ENCODE results near the gene ZFP36L1.
A peak's percentile ranks its signal among the peaks of the same experiment; 100 is the strongest.

The ZFP36L1 gene

GRCh38 chr14:68810173-68811153 lies 17.6 kb upstream of the ZFP36L1 start:
- TF ChIP-seq ZNF274 (IDR thresholded peaks at IDR 0.05; ENCODE audit: low read depth, low read length): no peak
- H3K4me3 ChIP-seq (ENCODE audit: low read length): no peak overlapping the region

GRCh38 chr14:68809524-68809923 lies 16.7 kb upstream of the ZFP36L1 start:
- TF ChIP-seq ZNF274 (IDR thresholded peaks at IDR 0.05; ENCODE audit: low read depth, low read length): no peak
- H3K4me3 ChIP-seq (ENCODE audit: low read length): no peak overlapping the region

- TF ChIP-seq ZNF274 (IDR thresholded peaks at IDR 0.05; ENCODE audit: low read depth, low read length): no peak
- no peak overlapping the region for H3K4me3 ChIP-seq (ENCODE audit: low read length)
These were observed 16.0 kb upstream of the ZFP36L1 start for GRCh38 chr14:68808696-68809480.

- no peak for TF ChIP-seq ZNF274 (IDR thresholded peaks at IDR 0.05; ENCODE audit: low read depth, low read length)
- no peak overlapping the region for H3K4me3 ChIP-seq (ENCODE audit: low read length)
These were observed 15.1 kb upstream of the ZFP36L1 start for GRCh38 chr14:68807987-68808386.

GRCh38 chr14:68807148-68807600 lies 14.3 kb upstream of the ZFP36L1 start:
- TF ChIP-seq ZNF274 (IDR thresholded peaks at IDR 0.05; ENCODE audit: low read depth, low read length): no peak
- H3K4me3 ChIP-seq (ENCODE audit: low read length): no peak overlapping the region

- no peak overlapping the region for H3K4me3 ChIP-seq (ENCODE audit: low read length)
- TF ChIP-seq ZNF274 (IDR thresholded peaks at IDR 0.05; ENCODE audit: low read depth, low read length): no peak
These were observed 13.8 kb upstream of the ZFP36L1 start for GRCh38 chr14:68806526-68807147.

- no peak overlapping the region for H3K4me3 ChIP-seq (ENCODE audit: low read length)
- no peak for TF ChIP-seq ZNF274 (IDR thresholded peaks at IDR 0.05; ENCODE audit: low read depth, low read length)
These were observed 12.5 kb upstream of the ZFP36L1 start for GRCh38 chr14:68805414-68805813.

- TF ChIP-seq ZNF274 (IDR thresholded peaks at IDR 0.05; ENCODE audit: low read depth, low read length): no peak
- no peak overlapping the region for H3K4me3 ChIP-seq (ENCODE audit: low read length)
These were observed 8.8 kb upstream of the ZFP36L1 start for GRCh38 chr14:68801631-68802030.

- no peak overlapping the region for H3K4me3 ChIP-seq (ENCODE audit: low read length)
These were observed 8.1 kb upstream of the ZFP36L1 start for GRCh38 chr14:68800953-68801352.

GRCh38 chr14:68800390-68800789 lies 7.5 kb upstream of the ZFP36L1 start:
- no peak overlapping the region for H3K4me3 ChIP-seq (ENCODE audit: low read length)
- no peak for TF ChIP-seq ZNF274 (IDR thresholded peaks at IDR 0.05; ENCODE audit: low read depth, low read length)

More at GRCh38 chr14:68800953-68801352, 8.1 kb upstream of the ZFP36L1 start:
- TF ChIP-seq ZNF274 (IDR thresholded peaks at IDR 0.05; ENCODE audit: low read depth, low read length): no peak

- H3K4me3 ChIP-seq (ENCODE audit: low read length): no peak overlapping the region
- TF ChIP-seq ZNF274 (IDR thresholded peaks at IDR 0.05; ENCODE audit: low read depth, low read length): no peak
These were observed 5.8 kb upstream of the ZFP36L1 start for GRCh38 chr14:68798621-68799020.

GRCh38 chr14:68797121-68797670 lies 4.3 kb upstream of the ZFP36L1 start:
- TF ChIP-seq ZNF274 (IDR thresholded peaks at IDR 0.05; ENCODE audit: low read depth, low read length): no peak
- H3K4me3 ChIP-seq (ENCODE audit: low read length): no peak overlapping the region

GRCh38 chr14:68796418-68797101 lies 3.7 kb upstream of the ZFP36L1 start:
- no peak for TF ChIP-seq ZNF274 (IDR thresholded peaks at IDR 0.05; ENCODE audit: low read depth, low read length)
- peak overlapping the region; percentile 79; the same call in 1 of the 2 replicates for H3K4me3 ChIP-seq (ENCODE audit: low read length)

Data from GM08714 (cell line).